Gastrocnemius medialis (tissue), 4 donors: Measurements from ENCODE around the gene ZBTB49.

ENCODE experiments used
- POLR2A ChIP-seq, 2 donors: fragments of 450-650 bp; IDR thresholded peaks; one replicate each; pipeline ENCODE4 v1.6.1; 2017; ENCODE audit warnings: antibody characterized with exemption in 2 of 2, mild to moderate bottlenecking in 2 of 2, moderate library complexity in 2 of 2
- TF ChIP-seq, protein P1 (sequence below), 5 experiments: fragments of 450-650 bp in 3 of 5; fragments of 200-600 bp in 2 of 5; sonication (generic) in 2 of 5; IDR thresholded peaks in 4 of 5; conservative IDR thresholded peaks in 1 of 5; 1 replicate in 4 of 5; 2 replicates in 1 of 5; pipeline ENCODE4 v1.5.1; 2016 to 2019; ENCODE audit warnings: antibody characterized with exemption in 5 of 5, mild to moderate bottlenecking in 3 of 5, moderate library complexity in 3 of 5

DNA sequence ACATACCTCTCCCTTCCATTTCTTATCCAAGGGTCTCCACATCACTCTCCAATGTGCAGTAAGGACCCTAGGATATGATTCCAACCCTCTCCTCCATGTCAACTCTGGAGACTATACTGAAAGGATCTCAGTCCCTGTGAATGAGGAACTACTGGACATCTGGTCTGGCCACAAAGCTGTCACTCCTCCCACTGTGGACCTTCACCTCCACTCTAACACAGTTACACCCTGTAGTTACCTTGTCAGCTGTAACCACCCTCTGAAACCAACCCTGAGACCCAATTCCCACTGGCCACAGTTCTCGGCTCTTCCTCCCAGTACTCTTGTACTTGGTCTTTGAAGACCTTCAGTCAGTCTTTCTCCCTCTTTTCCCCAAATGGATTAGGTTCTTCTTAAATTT lies 44.9 kb upstream of the ZBTB49 start:
- TF ChIP-seq, protein P1, sequence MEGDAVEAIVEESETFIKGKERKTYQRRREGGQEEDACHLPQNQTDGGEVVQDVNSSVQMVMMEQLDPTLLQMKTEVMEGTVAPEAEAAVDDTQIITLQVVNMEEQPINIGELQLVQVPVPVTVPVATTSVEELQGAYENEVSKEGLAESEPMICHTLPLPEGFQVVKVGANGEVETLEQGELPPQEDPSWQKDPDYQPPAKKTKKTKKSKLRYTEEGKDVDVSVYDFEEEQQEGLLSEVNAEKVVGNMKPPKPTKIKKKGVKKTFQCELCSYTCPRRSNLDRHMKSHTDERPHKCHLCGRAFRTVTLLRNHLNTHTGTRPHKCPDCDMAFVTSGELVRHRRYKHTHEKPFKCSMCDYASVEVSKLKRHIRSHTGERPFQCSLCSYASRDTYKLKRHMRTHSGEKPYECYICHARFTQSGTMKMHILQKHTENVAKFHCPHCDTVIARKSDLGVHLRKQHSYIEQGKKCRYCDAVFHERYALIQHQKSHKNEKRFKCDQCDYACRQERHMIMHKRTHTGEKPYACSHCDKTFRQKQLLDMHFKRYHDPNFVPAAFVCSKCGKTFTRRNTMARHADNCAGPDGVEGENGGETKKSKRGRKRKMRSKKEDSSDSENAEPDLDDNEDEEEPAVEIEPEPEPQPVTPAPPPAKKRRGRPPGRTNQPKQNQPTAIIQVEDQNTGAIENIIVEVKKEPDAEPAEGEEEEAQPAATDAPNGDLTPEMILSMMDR (IDR thresholded peaks at IDR 0.05 in 4 of 5, conservative IDR thresholded peaks at IDR 0.05 in 1 of 5): no peak
- TF ChIP-seq POLR2A (IDR thresholded peaks at IDR 0.05): no peak
